ENCODE data around the gene DRAXIN.

Gene DRAXIN

DNA sequence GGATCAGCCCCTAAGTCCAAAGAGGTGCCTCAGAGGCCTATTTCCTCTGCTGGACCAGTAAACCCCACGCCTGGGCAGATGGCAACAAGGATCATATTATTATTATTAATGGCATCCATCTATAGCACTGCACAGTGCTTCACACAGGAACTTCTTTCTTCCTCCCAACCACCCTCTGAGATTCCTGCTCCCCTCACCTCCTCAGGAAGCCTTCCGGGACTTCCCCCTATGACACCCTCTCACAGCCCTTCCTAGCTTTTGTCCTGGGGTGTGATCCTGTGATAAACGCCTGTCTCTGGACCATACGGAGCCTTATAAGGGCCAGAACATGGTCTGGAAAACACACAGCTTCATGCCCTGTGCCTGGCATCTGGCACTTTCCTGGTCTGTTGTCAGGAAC lies 40.5 kb upstream of the DRAXIN start:
- H2AFZ ChIP-seq (ENCODE audit: low read depth, low read length), result no peak overlapping the region
- no peaks in the 10 kb centered on the region for H3K36me3 ChIP-seq (ENCODE audit: insufficient read depth, low read length)
- H3K9me3 ChIP-seq (ENCODE audit: insufficient read depth, low read length, severe bottlenecking), result no peaks in the 10 kb centered on the region
- no peak for ATAC-seq (ENCODE audit: insufficient read depth, low read depth)
- H3K9ac ChIP-seq (ENCODE audit: low read depth, low read length), result no peak overlapping the region
- H3K4me2 ChIP-seq (ENCODE audit: insufficient read depth, low read length), result no peak overlapping the region
- no peaks in the 10 kb centered on the region; the same call in 1 of the 2 replicates for H4K20me1 ChIP-seq (ENCODE audit: insufficient read depth, low read length)
- no peaks in the 10 kb centered on the region for H3K27me3 ChIP-seq (ENCODE audit: insufficient read depth, low read length, poor library complexity)
- no peak overlapping the region for H3K4me3 ChIP-seq (ENCODE audit: low read depth in 1 of 2, low read length in 2 of 2)
- DNase-seq, result no peak
- TF ChIP-seq EZH2 (IDR thresholded peaks at IDR 0.05; ENCODE audit: borderline replicate concordance, low read depth, low read length, severe bottlenecking), result no peak
- TF ChIP-seq, protein P1, sequence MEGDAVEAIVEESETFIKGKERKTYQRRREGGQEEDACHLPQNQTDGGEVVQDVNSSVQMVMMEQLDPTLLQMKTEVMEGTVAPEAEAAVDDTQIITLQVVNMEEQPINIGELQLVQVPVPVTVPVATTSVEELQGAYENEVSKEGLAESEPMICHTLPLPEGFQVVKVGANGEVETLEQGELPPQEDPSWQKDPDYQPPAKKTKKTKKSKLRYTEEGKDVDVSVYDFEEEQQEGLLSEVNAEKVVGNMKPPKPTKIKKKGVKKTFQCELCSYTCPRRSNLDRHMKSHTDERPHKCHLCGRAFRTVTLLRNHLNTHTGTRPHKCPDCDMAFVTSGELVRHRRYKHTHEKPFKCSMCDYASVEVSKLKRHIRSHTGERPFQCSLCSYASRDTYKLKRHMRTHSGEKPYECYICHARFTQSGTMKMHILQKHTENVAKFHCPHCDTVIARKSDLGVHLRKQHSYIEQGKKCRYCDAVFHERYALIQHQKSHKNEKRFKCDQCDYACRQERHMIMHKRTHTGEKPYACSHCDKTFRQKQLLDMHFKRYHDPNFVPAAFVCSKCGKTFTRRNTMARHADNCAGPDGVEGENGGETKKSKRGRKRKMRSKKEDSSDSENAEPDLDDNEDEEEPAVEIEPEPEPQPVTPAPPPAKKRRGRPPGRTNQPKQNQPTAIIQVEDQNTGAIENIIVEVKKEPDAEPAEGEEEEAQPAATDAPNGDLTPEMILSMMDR (IDR thresholded peaks at IDR 0.05; ENCODE audit: borderline replicate concordance, extremely low read depth, low read length, poor library complexity, severe bottlenecking), result no peak
- peaks cover 9% of the 10 kb centered on the region for H3K4me1 ChIP-seq (ENCODE audit: insufficient read depth, low read length)
- no peaks in the 10 kb centered on the region for H3K79me2 ChIP-seq (ENCODE audit: insufficient read depth, low read length)
- no peak overlapping the region for H3K27ac ChIP-seq (ENCODE audit: low read length)

DNA sequence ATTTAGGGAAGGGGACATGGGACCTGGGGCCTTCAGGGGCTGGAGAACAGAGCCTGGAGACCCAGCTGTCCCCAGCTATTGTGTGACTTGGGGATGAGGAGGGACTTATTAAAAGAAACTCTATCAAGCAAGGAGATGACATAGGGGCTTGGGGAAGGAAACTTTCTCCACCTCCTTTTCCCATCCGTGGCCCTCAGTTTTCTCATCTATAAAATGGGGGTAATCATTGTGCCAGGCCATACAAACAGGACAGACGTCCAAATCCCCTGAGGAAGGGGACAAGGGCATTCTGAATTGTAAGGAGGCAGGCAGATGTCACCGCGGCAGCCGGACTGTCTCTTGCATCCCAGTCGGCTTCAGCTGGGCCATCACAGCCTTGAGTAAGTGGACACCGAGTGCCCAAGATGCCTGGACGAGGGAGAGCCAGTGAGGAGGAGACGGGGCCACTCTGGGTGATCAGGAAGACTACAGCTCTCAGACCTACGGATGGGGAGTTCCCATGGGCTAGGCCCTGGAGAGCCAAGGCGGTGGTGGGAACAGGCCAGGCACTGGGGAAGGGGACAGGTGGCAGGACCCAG lies 39.2 kb upstream of the DRAXIN start:
- peaks cover 9% of the 10 kb centered on the region for H3K4me1 ChIP-seq (ENCODE audit: insufficient read depth, low read length)
- H3K79me2 ChIP-seq (ENCODE audit: insufficient read depth, low read length), result no peaks in the 10 kb centered on the region
- TF ChIP-seq, protein P1 (IDR thresholded peaks at IDR 0.05; ENCODE audit: borderline replicate concordance, extremely low read depth, low read length, poor library complexity, severe bottlenecking), result no peak
- TF ChIP-seq EZH2 (IDR thresholded peaks at IDR 0.05; ENCODE audit: borderline replicate concordance, low read depth, low read length, severe bottlenecking), result no peak
- H3K27me3 ChIP-seq (ENCODE audit: insufficient read depth, low read length, poor library complexity), result no peaks in the 10 kb centered on the region
- H3K4me2 ChIP-seq (ENCODE audit: insufficient read depth, low read length), result no peak overlapping the region
- no peak for DNase-seq
- H3K9ac ChIP-seq (ENCODE audit: low read depth, low read length), result no peak overlapping the region
- ATAC-seq (ENCODE audit: insufficient read depth, low read depth), result no peak
- H4K20me1 ChIP-seq (ENCODE audit: insufficient read depth, low read length), result no peaks in the 10 kb centered on the region; the same call in 1 of the 2 replicates
- no peaks in the 10 kb centered on the region for H3K9me3 ChIP-seq (ENCODE audit: insufficient read depth, low read length, severe bottlenecking)
- H3K27ac ChIP-seq (ENCODE audit: low read length), result no peak overlapping the region
- no peak overlapping the region for H2AFZ ChIP-seq (ENCODE audit: low read depth, low read length)
- H3K36me3 ChIP-seq (ENCODE audit: insufficient read depth, low read length), result no peaks in the 10 kb centered on the region
- H3K4me3 ChIP-seq (ENCODE audit: low read depth in 1 of 2, low read length in 2 of 2), result no peak overlapping the region

GRCh38 chr1:11653101-11653860 lies 38.2 kb upstream of the DRAXIN start:
- Histone ChIP-seq H3K4me2 (ENCODE audit: insufficient read depth, low read length) (no peak overlapping the region), H3K27me3 (ENCODE audit: insufficient read depth, low read length, poor library complexity) (no peaks in the 10 kb centered on the region), H4K20me1 (ENCODE audit: insufficient read depth, low read length) (no peaks in the 10 kb centered on the region; the same call in 1 of the 2 replicates), H3K79me2 (ENCODE audit: insufficient read depth, low read length) (no peaks in the 10 kb centered on the region), H3K9me3 (ENCODE audit: insufficient read depth, low read length, severe bottlenecking) (no peaks in the 10 kb centered on the region), H3K27ac (ENCODE audit: low read length) (no peak overlapping the region), H3K9ac (ENCODE audit: low read depth, low read length) (no peak overlapping the region), H3K4me3 (ENCODE audit: low read depth in 1 of 2, low read length in 2 of 2) (no peak overlapping the region), H3K36me3 (ENCODE audit: insufficient read depth, low read length) (no peaks in the 10 kb centered on the region), H3K4me1 (ENCODE audit: insufficient read depth, low read length) (peaks cover 9% of the 10 kb centered on the region), H2AFZ (ENCODE audit: low read depth, low read length) (no peak overlapping the region)
- no peak for DNase-seq
- no peak for TF ChIP-seq EZH2 (IDR thresholded peaks at IDR 0.05; ENCODE audit: borderline replicate concordance, low read depth, low read length, severe bottlenecking)
- TF ChIP-seq, protein P1 (IDR thresholded peaks at IDR 0.05; ENCODE audit: borderline replicate concordance, extremely low read depth, low read length, poor library complexity, severe bottlenecking), result no peak
- ATAC-seq (ENCODE audit: insufficient read depth, low read depth), result no peak
